HTR-8/SVneo (cell line): ENCODE measurements around the gene SUV39H1.

Source experiments
- DNase-seq: peaks from one replicate; pipeline ENCODE4 v3.0.0; 2011; ENCODE audit warnings: low spot score, mixed read lengths; ENCODE audit not compliant: insufficient read length
- FAIRE-seq: peaks from 2 replicates; lab custom pipeline; 2011; peaks lifted over from hg19 to GRCh38; lab: Jason Lieb, UNC

The SUV39H1 gene

DNA sequence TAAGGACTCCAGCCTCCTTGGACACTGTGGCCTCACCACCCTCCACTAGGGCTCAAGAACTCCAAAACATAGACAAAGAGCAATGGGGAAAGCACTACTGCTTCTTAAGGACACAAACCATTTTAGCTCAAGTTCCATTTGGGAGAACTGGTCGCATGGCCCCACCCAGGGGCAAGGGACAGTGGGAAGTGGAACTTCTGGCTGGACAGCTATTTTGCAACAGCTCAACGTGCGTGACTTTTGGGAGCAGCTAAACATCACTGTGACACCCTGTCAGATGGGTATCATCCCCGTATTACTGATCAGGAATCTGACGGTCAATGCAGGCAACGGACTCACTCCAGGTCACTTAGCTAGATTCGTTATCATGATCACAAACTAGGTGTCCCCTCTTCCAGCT lies 56.0 kb downstream of the SUV39H1 start:
- no peak for FAIRE-seq
- no peak for DNase-seq

GRCh38 chrX:48753708-48754228 lies 57.2 kb downstream of the SUV39H1 start:
- FAIRE-seq: no peak

DNA sequence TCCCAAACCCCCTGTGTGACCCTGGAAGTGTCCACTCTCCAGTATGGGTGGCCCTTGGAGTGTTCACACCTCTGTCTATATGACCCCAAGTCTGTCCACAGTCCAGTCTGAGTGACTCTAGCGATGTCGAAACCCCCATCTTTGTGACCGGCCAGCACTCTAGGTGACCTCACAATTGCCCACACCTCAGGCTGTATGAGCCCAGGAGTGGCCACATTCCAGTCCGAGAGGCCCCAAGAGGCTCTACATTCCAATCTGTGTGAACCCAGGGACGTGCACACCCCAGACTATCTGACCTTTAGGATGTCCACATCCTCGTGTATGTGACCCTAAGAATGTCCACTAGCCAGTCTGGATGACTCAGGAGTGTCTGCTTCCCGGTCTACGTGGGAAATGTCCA lies 57.7 kb downstream of the SUV39H1 start:
- no peak for DNase-seq
- no peak for FAIRE-seq

More at GRCh38 chrX:48753708-48754228, 57.2 kb downstream of the SUV39H1 start:
- DNase-seq: no peak
